Measurements from ENCODE around the gene ADGRL2.

Gene ADGRL2

DNA sequence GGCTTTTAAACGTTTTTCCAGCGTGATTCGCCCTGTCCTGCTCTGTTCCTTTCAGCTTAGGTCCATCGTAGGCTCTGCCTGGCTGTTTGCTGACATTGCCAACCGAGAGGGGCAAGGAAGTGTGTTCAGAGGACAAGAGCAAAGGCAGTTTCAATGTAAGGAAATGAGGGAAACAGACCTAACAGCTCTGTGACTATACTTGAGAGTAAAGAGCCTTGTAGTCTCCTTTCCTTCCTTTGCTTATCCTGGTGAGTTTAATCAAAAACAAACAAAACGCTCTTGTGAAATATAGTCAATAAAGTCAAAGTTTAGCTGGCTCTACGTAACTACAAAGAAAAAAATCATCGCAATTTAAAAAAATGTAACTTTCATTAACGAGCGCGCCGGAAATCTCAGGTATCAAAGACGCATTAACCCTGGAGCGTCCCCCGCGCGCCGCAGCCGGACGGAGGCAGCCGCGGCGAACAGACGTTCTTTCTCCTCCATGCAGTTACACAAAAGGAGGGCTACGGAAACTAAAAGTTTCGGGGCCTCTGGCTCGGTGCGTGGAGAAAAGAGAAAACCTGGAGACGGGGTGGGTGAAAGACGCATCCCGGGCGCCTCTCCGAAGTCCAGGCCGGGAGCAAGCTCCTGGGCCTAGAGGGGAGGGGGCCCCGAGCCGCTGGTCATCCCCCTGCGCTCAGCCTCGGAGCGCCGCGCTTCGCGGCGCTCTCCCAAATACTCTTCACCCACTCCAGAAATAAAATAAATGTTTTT is 617 bp upstream of the ADGRL2 start:
- Histone ChIP-seq H3K4me3 (ENCODE audit: low read length) (peak overlapping the region; percentile 69), H3K9ac (ENCODE audit: low read length) (no peak overlapping the region), H3K4me1 (ENCODE audit: control insufficient read depth, insufficient read depth, low read length) (no peaks in the 10 kb centered on the region), H3K36me3 (ENCODE audit: control insufficient read depth, insufficient read depth, low read length) (no peaks in the 10 kb centered on the region), H3K27me3 (ENCODE audit: control insufficient read depth, insufficient read depth, low read length) (peaks cover 7% of the 10 kb centered on the region), H3K27ac (ENCODE audit: low read depth, low read length) (peak overlapping the region; percentile 83)

DNA sequence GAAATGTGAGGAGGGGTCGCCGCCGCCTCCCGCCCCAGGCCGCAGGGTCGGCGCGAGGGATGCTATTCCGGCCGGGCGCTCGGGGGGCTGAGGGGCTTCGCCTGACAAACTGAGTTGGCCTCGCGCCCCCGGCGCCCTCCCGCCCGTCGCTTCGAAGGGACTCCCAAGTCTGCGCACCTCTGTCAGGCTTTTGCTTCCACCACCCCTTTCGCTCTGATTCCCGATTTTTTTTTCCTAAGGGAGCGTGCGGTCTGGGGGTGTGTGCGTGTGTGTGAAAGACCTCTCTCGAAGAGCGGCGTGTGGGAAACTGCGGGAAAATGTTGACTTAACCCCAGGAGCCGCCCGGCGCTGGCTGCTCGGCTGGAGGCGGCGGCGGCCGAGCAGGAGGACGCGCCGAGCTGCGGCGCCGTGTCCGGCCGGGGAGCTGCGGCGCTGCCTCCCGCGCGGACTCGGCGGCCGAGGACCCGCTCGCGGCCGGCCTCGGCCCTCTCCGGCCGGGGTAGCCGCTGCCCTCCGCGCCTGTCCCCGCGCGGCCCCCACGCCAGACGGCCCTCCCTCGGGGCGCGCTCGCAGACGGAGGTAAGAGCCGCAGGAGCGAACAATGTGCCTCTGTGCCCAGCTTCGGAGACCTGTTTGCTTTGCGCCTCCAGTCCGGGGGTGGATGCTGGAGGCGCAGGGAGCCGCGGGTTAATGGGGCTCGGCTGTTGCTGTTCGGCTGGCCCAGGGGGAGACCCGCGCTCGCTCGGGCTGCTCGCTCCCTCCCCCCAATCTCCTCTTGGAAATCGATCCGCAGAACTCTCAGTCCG is 1.1 kb downstream of the ADGRL2 start:
- no peaks in the 10 kb centered on the region for H3K36me3 ChIP-seq (ENCODE audit: control insufficient read depth, insufficient read depth, low read length)
- H3K9ac ChIP-seq (ENCODE audit: low read length) = peak overlapping the region; percentile 40
- H3K4me3 ChIP-seq (ENCODE audit: low read length) = peak overlapping the region; percentile 69
- H3K27ac ChIP-seq (ENCODE audit: low read depth, low read length) = peak overlapping the region; percentile 83
- no peaks in the 10 kb centered on the region for H3K4me1 ChIP-seq (ENCODE audit: control insufficient read depth, insufficient read depth, low read length)
- peaks cover 7% of the 10 kb centered on the region for H3K27me3 ChIP-seq (ENCODE audit: control insufficient read depth, insufficient read depth, low read length)

DNA sequence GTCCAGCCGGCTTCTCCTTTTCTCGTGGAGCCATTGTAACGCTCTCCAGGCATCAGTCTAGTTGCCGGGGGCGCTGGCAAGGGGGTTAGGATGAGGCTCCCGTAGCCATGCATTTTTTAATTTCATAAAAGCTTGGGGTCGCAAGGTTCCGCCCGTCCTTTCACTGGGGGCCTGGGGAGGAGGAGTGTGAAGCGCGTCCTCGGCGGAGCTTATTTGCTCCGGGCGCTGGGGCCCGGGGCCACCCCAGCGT is 1.6 kb downstream of the ADGRL2 start:
- Histone ChIP-seq H3K9ac (ENCODE audit: low read length) (no peak overlapping the region), H3K27me3 (ENCODE audit: control insufficient read depth, insufficient read depth, low read length) (peaks cover 7% of the 10 kb centered on the region), H3K4me1 (ENCODE audit: control insufficient read depth, insufficient read depth, low read length) (no peaks in the 10 kb centered on the region)

DNA sequence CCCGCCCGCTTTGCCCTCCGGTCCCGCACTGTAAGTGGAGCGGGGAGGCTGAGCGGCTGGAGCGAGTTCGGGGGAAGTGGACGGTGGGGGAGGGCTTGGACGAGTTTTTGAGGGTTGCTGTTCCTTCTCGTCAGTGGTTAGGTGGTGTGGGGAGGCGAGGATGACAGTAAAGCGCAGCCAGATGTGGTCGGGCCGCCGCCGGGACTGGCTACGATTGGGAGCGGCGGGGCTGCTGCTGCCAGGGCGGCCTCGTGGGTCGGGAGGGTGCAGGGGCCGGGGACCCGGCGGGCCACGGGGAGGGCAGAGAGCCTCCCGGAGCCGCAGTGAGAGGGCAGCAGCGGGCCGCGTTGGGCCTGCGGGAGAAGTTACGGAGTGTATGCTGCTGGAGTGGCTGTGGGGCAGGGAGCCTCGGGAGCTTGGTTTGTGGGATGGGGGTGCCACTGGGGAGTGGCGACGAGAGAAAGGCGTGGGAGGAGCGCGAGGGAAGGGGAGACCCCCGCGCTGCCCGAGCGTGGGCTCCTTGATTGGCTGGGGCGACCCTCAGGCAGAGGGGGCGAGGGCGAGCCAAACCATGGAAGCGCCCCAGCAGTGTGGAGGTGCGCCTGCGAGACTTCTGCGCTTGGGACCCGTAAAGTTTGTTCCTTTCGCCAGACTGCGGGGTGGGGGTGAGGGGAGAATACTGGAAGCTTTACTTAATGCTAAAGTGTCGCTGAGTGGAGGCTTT is 2.1 kb downstream of the ADGRL2 start:
- Histone ChIP-seq H3K27me3 (ENCODE audit: control insufficient read depth, insufficient read depth, low read length) (peaks cover 7% of the 10 kb centered on the region), H3K27ac (ENCODE audit: low read depth, low read length) (peak overlapping the region; percentile 41), H3K9ac (ENCODE audit: low read length) (no peak overlapping the region), H3K4me1 (ENCODE audit: control insufficient read depth, insufficient read depth, low read length) (no peaks in the 10 kb centered on the region), H3K36me3 (ENCODE audit: control insufficient read depth, insufficient read depth, low read length) (no peaks in the 10 kb centered on the region), H3K4me3 (ENCODE audit: low read length) (peak overlapping the region; percentile 69)

More for the DNA sequence above, 1.6 kb downstream of the ADGRL2 start:
- Histone ChIP-seq H3K4me3 (ENCODE audit: low read length) (peak overlapping the region; percentile 69), H3K27ac (ENCODE audit: low read depth, low read length) (peak overlapping the region; percentile 41), H3K36me3 (ENCODE audit: control insufficient read depth, insufficient read depth, low read length) (no peaks in the 10 kb centered on the region)

DNA sequence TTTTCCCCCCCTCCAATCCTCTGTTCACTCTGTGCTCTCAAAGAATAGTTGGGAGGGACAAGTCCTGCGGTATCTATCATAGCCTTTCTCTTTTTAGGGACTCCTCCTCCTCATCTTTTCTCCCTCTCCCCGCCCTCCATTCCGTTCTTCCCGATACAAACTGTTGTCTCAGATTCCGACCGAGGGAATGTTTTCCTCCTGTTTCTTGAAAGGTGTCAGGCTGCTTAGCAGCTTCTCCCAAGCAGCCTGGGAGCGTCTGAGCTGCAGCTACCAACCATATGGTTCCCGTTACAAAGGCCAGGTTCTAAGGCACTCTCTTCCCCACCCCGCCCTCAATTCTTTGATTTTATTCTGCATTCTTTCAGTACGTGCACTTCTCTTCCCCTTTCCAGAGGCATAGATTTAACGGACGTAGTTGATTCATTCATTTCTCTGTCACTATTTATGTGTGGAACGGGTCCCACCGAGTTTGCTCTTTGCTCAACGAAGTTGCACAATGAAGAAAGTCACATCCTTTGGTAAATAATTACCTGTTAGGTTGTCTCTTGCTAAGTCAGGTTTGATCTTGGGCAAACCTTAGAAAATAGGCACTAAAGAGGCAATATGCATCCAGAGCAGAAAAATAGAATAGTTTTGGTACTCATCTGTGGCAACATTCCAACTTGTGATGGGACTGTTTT is 2.8 kb downstream of the ADGRL2 start:
- peak overlapping the region; percentile 41 for H3K27ac ChIP-seq (ENCODE audit: low read depth, low read length)
- no peaks in the 10 kb centered on the region for H3K4me1 ChIP-seq (ENCODE audit: control insufficient read depth, insufficient read depth, low read length)
- no peak overlapping the region for H3K9ac ChIP-seq (ENCODE audit: low read length)
- peak overlapping the region; percentile 69 for H3K4me3 ChIP-seq (ENCODE audit: low read length)
- H3K36me3 ChIP-seq (ENCODE audit: control insufficient read depth, insufficient read depth, low read length) = no peaks in the 10 kb centered on the region
- H3K27me3 ChIP-seq (ENCODE audit: control insufficient read depth, insufficient read depth, low read length) = peaks cover 7% of the 10 kb centered on the region

DNA sequence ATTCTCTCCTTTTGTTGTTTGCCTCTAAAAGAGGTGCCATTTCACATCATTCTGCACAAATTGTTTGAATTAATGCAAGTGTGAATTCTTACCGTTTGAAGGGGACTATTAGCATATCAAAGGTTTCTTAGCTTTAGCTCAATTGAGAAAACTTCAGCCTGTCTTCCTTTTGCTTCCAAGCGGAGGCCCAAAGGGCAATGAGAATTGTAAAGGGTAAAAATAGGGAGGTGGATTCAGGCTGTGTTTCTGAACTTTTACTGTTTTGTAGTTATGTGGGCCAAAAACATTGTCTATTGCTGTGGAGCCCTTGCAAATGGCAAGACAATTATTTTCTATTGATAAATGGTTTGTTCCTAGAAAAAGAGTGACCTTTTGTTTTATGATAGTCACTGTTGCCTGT is 3.6 kb downstream of the ADGRL2 start:
- Histone ChIP-seq H3K27ac (ENCODE audit: low read depth, low read length) (peak overlapping the region; percentile 32), H3K4me1 (ENCODE audit: control insufficient read depth, insufficient read depth, low read length) (no peaks in the 10 kb centered on the region), H3K27me3 (ENCODE audit: control insufficient read depth, insufficient read depth, low read length) (peaks cover 7% of the 10 kb centered on the region)

DNA sequence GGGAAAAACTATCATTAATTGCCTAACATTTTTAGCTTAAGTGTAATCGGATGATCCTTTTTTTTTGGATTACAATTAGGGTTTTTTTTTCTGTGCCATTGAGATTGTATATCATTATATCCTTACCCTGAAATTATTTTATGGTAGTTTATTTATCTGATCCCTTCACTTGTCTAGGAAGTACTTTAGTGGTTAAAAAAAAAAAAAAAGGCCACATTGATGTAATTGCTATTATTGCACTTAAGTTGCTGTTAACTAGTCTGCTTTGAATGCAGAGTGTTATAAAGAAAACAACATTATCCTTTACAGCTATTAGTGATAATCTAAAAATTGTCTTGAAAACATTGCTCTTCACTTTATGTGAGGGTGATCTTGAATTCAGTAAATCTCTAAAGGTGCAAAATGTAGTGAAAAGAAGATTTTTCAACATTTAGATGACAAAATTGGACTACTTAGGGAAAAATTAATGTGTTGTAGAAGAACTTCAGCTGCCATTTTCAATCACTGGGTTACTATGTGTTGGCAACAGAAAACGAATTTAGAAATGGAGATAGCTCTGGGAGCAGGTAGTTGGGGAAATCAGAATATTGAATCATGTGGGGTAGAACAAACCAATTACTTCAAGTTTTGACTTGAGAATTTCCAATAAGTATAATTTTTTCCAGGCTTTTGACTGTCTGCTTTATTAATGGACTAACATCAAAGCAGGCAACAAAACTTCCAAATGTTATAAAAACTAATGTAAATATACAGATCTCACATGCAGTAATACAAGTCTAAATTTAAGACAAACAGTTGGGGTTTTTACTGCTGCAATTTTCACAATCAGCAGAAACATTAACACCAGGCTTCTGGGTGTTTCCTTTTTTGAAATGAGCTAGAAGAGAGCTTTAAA is 5.0 kb downstream of the ADGRL2 start:
- Histone ChIP-seq H3K36me3 (ENCODE audit: control insufficient read depth, insufficient read depth, low read length) (no peaks in the 10 kb centered on the region), H3K9ac (ENCODE audit: low read length) (no peak overlapping the region), H3K4me3 (ENCODE audit: low read length) (no peak overlapping the region), H3K27me3 (ENCODE audit: control insufficient read depth, insufficient read depth, low read length) (peaks cover 7% of the 10 kb centered on the region), H3K4me1 (ENCODE audit: control insufficient read depth, insufficient read depth, low read length) (no peaks in the 10 kb centered on the region), H3K27ac (ENCODE audit: low read depth, low read length) (no peak overlapping the region)

More for the DNA sequence above, 3.6 kb downstream of the ADGRL2 start:
- H3K36me3 ChIP-seq (ENCODE audit: control insufficient read depth, insufficient read depth, low read length) = no peaks in the 10 kb centered on the region
- peak overlapping the region; percentile 69 for H3K4me3 ChIP-seq (ENCODE audit: low read length)
- H3K9ac ChIP-seq (ENCODE audit: low read length) = no peak overlapping the region

DNA sequence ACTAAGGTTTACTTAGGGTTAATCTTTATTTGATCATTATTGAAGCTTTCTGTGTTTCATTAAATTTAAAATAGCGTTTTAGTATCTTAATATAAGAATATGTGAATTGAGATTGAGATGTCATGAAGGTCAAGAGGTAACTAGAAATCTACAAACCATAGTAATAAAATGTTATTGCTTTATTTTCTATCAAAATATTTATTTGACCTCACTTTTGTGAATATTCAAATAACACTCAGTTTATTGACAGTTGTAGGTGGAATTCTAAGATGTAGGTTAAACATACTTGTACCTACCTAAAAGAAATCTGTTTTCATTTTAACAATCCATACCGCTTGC is 5.7 kb downstream of the ADGRL2 start:
- H3K36me3 ChIP-seq (ENCODE audit: control insufficient read depth, insufficient read depth, low read length) = no peaks in the 10 kb centered on the region
- no peaks in the 10 kb centered on the region for H3K4me1 ChIP-seq (ENCODE audit: control insufficient read depth, insufficient read depth, low read length)
- H3K27ac ChIP-seq (ENCODE audit: low read depth, low read length) = no peak overlapping the region
- H3K27me3 ChIP-seq (ENCODE audit: control insufficient read depth, insufficient read depth, low read length) = peaks cover 7% of the 10 kb centered on the region
- H3K4me3 ChIP-seq (ENCODE audit: low read length) = no peak overlapping the region
- H3K9ac ChIP-seq (ENCODE audit: low read length) = no peak overlapping the region

DNA sequence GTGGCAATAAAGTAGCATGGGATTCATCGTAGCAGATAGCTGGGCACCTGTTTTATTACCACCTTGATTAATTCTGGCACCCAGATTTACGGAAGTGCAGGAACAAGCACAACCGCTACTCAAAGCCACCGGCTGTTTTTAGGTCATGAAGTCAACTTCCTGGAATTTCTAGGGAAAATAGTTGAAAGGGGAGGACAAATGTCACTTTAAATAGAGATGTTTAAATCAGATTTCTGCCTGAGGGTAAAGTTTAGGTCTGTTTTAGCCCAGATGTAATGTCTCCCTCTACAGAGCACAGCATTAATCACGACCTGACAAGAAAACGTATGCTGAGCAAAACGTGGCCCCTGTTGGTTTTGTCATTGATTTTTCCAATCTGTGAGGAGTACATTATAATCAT is 8.0 kb downstream of the ADGRL2 start:
- Histone ChIP-seq H3K9ac (ENCODE audit: low read length) (no peak overlapping the region), H3K36me3 (ENCODE audit: control insufficient read depth, insufficient read depth, low read length) (no peaks in the 10 kb centered on the region), H3K27ac (ENCODE audit: low read depth, low read length) (no peak overlapping the region), H3K4me1 (ENCODE audit: control insufficient read depth, insufficient read depth, low read length) (no peaks in the 10 kb centered on the region), H3K4me3 (ENCODE audit: low read length) (no peak overlapping the region), H3K27me3 (ENCODE audit: control insufficient read depth, insufficient read depth, low read length) (no peaks in the 10 kb centered on the region)

DNA sequence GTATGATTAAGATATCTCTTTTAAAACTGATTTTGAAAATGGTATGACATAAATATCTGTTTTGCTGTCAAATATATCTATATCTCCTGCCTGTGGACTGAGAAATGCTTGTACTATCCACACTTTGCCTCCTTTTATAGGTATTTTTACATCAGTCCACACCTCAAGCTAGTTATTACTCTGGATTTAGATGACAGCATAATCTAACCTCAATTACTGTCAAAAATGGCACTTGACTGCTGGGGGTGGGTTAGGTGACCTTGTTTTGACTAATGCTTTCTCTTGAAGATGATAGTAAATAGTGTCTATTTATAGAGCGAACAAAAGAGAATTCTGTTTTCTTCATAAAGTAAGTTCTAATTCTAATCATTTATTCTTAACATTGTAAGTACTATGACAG is 9.1 kb downstream of the ADGRL2 start:
- Histone ChIP-seq H3K4me3 (ENCODE audit: low read length) (no peak overlapping the region), H3K27me3 (ENCODE audit: control insufficient read depth, insufficient read depth, low read length) (no peaks in the 10 kb centered on the region), H3K27ac (ENCODE audit: low read depth, low read length) (no peak overlapping the region), H3K9ac (ENCODE audit: low read length) (no peak overlapping the region), H3K4me1 (ENCODE audit: control insufficient read depth, insufficient read depth, low read length) (no peaks in the 10 kb centered on the region), H3K36me3 (ENCODE audit: control insufficient read depth, insufficient read depth, low read length) (no peaks in the 10 kb centered on the region)

DNA sequence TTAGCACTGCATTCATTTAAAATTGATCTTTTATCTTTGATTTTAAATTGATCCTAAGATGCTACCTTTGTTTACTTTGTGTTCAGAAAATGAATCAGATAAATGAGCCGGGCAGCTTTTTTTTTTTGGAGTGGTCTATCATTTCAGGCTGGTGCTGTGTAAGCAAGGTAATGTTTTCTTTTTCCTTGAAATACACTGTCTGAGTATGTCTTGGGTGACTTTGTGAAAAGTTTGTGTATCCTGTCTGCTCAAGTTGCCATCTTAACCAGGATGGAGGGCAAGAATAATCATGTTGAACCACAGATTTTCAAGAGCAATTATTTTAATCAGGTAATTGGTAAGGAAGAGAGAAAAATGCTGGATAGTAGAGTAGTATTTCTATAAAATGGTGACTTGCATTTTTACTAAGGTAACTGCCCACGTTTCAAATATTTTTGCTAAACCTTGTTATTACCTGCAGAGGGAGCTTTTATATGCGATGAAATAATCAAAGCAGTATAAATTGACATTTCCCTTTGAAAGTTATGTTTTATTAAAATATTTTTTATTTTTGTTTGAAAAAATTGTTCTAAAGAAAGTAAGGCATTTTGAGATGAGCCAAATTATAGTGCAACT is 11.1 kb downstream of the ADGRL2 start:
- no peaks in the 10 kb centered on the region for H3K27me3 ChIP-seq (ENCODE audit: control insufficient read depth, insufficient read depth, low read length)
- no peaks in the 10 kb centered on the region for H3K36me3 ChIP-seq (ENCODE audit: control insufficient read depth, insufficient read depth, low read length)
- H3K9ac ChIP-seq (ENCODE audit: low read length) = no peak overlapping the region
- no peaks in the 10 kb centered on the region for H3K4me1 ChIP-seq (ENCODE audit: control insufficient read depth, insufficient read depth, low read length)
- no peak overlapping the region for H3K27ac ChIP-seq (ENCODE audit: low read depth, low read length)
- no peak overlapping the region for H3K4me3 ChIP-seq (ENCODE audit: low read length)

Measured in rectal smooth muscle tissue (tissue), 1 donor.